Measurements from ENCODE around the gene GPR146. TPM values are rescaled to one million over a fixed set of nuclear protein-coding genes. Genes with fewer than 3 reads are reported as not detected.

Gene GPR146
- polyA plus RNA-seq, 1 experiment: 0.69 TPM

DNA sequence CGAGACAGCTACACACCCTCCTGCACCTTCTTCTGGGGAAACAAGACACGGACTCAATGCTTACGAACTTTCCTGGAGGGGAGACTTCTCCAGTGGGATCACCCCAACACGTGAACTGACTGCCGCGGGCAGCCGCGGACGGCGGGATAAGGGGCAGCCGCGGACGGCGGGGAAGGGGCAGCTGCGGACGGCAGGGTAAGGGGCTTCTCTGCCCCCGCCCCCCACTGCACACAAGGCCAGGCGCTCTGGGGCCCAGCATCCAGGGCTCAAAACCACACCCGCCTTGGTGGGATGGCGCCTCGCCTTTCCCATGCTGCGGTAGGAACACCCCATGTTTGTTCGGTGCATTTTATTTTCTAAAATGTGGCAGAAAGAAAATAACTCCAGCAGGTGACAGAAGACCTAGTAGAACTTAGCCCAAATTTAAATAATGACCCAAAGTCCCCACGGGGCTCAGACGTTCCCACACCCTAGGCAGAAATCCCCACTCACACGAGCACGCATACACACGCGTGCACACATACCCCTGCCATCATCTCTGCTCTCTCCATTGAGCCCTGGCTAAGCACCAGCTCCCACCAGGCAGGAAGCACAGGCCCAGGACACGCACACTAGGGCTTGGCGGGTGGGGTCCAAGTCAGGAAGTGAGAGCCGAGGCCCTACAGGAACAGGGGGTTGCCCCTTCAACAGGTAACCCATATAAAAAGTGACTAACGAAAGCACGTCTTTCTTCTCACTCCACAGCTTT lies 26.6 kb upstream of the GPR146 start:
- no peak overlapping the region for H3K4me3 ChIP-seq (ENCODE audit: low read depth, low read length)
- H3K27me3 ChIP-seq (ENCODE audit: control insufficient read depth, insufficient read depth, low read length): no peaks in the 10 kb centered on the region
- POLR2A ChIA-PET: no interaction called here
- TF ChIP-seq, protein P1, sequence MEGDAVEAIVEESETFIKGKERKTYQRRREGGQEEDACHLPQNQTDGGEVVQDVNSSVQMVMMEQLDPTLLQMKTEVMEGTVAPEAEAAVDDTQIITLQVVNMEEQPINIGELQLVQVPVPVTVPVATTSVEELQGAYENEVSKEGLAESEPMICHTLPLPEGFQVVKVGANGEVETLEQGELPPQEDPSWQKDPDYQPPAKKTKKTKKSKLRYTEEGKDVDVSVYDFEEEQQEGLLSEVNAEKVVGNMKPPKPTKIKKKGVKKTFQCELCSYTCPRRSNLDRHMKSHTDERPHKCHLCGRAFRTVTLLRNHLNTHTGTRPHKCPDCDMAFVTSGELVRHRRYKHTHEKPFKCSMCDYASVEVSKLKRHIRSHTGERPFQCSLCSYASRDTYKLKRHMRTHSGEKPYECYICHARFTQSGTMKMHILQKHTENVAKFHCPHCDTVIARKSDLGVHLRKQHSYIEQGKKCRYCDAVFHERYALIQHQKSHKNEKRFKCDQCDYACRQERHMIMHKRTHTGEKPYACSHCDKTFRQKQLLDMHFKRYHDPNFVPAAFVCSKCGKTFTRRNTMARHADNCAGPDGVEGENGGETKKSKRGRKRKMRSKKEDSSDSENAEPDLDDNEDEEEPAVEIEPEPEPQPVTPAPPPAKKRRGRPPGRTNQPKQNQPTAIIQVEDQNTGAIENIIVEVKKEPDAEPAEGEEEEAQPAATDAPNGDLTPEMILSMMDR (IDR thresholded peaks at IDR 0.05; ENCODE audit: low read depth, low read length): no peak
- no peak for DNase-seq (ENCODE audit: low read depth, low spot score)
- CTCF ChIA-PET: no interaction called here
- H3K9me3 ChIP-seq (ENCODE audit: control insufficient read depth, insufficient read depth, low read length): peaks cover 39% of the 10 kb centered on the region
- no peak overlapping the region for H3K27ac ChIP-seq (ENCODE audit: low read depth, low read length)

DNA sequence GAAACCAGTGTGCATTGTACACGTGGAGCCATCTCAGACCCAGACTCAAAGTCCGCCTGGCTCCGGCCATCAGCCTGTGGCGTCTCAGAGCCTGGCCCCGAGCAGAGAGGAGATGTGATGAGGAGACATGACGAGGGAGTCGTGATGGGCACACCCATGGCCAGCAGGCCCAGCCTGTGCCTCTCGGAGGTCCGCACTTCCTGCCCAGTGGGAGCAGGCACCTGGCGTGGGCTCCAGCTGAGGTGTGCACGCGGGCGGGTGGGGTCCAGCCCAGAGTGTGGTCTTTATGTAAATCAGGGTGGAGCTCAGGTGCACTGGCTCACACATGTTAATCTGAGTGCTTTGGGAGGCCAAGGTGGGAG lies 26.0 kb upstream of the GPR146 start:
- POLR2A ChIA-PET: no interaction called here
- no peak overlapping the region for H3K4me3 ChIP-seq (ENCODE audit: low read depth, low read length)
- H3K27me3 ChIP-seq (ENCODE audit: control insufficient read depth, insufficient read depth, low read length): no peaks in the 10 kb centered on the region
- no peak for DNase-seq (ENCODE audit: low read depth, low spot score)
- H3K27ac ChIP-seq (ENCODE audit: low read depth, low read length): no peak overlapping the region
- CTCF ChIA-PET: interaction anchor here (1.4 kb wide), 1 partner anchor 25 kb away, joined by 5 read pairs; no protein-coding TSS in a partner anchor
- TF ChIP-seq, protein P1 (IDR thresholded peaks at IDR 0.05; ENCODE audit: low read depth, low read length): no peak
- H3K9me3 ChIP-seq (ENCODE audit: control insufficient read depth, insufficient read depth, low read length): peaks cover 42% of the 10 kb centered on the region

DNA sequence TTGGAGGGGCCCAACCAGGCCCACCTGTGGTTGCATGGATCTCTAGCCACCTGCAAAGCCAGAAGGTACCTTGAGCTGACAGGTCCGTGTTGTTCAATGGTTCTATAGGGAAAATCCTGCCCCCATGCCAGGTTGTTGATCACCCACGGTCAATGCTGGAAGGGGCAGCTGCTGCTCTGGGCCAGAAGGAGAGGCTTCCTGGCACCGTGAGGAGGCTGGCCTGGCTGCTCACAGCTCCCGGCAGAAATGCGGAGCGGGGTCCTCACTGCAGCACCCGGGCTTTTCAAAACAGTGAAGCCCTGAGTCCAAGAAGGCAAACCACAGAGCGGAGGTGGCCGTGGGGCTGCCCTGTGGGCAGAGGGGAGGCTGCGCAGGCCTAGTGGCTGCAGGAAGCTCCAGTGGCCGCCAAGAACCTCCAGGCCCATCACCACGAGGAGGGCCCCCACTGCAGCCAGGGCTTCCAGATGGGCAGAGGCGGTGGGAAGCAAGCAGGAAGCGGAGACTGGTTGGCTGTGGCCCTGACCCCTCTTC lies 25.0 kb upstream of the GPR146 start:
- Histone ChIP-seq H3K27me3 (ENCODE audit: control insufficient read depth, insufficient read depth, low read length) (no peaks in the 10 kb centered on the region), H3K4me3 (ENCODE audit: low read depth, low read length) (no peak overlapping the region), H3K27ac (ENCODE audit: low read depth, low read length) (no peak overlapping the region), H3K9me3 (ENCODE audit: control insufficient read depth, insufficient read depth, low read length) (peaks cover 42% of the 10 kb centered on the region)
- no peak for DNase-seq (ENCODE audit: low read depth, low spot score)
- POLR2A ChIA-PET: no interaction called here
- CTCF ChIA-PET: interaction anchor here (1.1 to 1.4 kb wide), 2 partner anchors 26 to 46 kb away, joined by 3 to 5 read pairs; no protein-coding TSS in a partner anchor
- TF ChIP-seq, protein P1 (IDR thresholded peaks at IDR 0.05; ENCODE audit: low read depth, low read length): no peak

DNA sequence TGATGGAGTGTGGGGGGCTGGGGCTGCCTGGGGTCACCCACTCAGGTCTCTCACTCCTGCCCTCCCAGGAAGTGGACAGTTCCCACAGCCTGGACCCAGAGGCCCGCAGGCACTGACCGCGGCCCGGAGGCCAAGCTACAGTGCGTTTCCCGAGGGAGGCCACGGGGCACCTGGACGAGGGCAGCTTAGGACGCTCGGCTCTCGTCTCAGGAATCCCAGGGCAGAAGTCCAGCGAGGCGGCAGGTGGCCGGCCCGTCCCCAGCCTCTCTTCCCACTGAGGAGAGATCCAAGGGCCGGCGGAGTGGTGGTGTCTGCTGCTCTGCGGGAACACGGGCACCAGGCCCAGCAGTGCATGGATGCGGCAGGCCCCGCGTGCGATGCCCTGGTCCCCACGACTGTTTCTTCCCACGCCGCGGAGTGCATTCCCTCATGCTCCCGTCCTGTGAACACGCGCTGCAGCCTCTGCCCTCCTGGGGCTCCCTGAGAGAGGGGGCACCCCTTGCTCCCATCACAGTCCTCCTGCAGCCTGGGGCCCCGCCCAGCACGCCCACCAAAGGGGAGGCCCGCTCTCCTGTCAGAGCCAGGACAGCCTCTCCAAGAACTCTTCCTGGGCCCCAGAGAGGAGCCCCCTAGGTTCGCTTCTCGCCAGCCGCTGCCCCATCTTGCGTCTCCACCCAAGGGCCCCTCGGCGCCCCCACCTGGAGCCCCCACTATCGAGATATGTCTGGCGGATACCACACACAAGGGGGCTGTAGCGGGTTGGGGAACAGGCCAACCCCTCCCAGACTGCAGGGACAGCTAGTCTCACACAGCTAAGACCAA lies 24.3 kb upstream of the GPR146 start:
- POLR2A ChIA-PET: no interaction called here
- H3K27ac ChIP-seq (ENCODE audit: low read depth, low read length): no peak overlapping the region
- peaks cover 42% of the 10 kb centered on the region for H3K9me3 ChIP-seq (ENCODE audit: control insufficient read depth, insufficient read depth, low read length)
- H3K27me3 ChIP-seq (ENCODE audit: control insufficient read depth, insufficient read depth, low read length): no peaks in the 10 kb centered on the region
- no peak overlapping the region for H3K4me3 ChIP-seq (ENCODE audit: low read depth, low read length)
- TF ChIP-seq, protein P1 (IDR thresholded peaks at IDR 0.05; ENCODE audit: low read depth, low read length): no peak
- CTCF ChIA-PET: interaction anchor here (1.1 kb wide), 1 partner anchor 46 kb away, joined by 3 read pairs; no protein-coding TSS in a partner anchor
- no peak for DNase-seq (ENCODE audit: low read depth, low spot score)
